NCI-H128 (cell line): ENCODE measurements around the gene ZNF365.
"Not testable (repeated sequence)": the region's sequence is repeated elsewhere in the genome, so short reads cannot be mapped to it uniquely, and the experiment has no call there.

Source experiments
- DNase-seq: peaks from one replicate; lab custom pipeline; 2025; ENCODE audit not compliant: unreplicated experiment; lab: John Stamatoyannopoulos, UW

The ZNF365 gene

GRCh38 chr10:62376071-62377025, 2.2 kb downstream of the ZNF365 start:
- no peak for DNase-seq

GRCh38 chr10:62377026-62377415, 2.9 kb downstream of the ZNF365 start:
- no peak for DNase-seq

GRCh38 chr10:62377966-62378365, 3.8 kb downstream of the ZNF365 start:
- DNase-seq: no peak

GRCh38 chr10:62378877-62379276, 4.7 kb downstream of the ZNF365 start:
- DNase-seq: not testable (repeated sequence)

GRCh38 chr10:62379394-62379793, 5.2 kb downstream of the ZNF365 start:
- DNase-seq: no peak

- no peak for DNase-seq
These were observed 5.8 kb downstream of the ZNF365 start for GRCh38 chr10:62380016-62380415.

GRCh38 chr10:62381385-62382102, 7.4 kb downstream of the ZNF365 start:
- DNase-seq: no peak

GRCh38 chr10:62382831-62383230, 8.7 kb downstream of the ZNF365 start:
- DNase-seq: no peak

- DNase-seq: no peak
These were observed 9.9 kb downstream of the ZNF365 start for GRCh38 chr10:62384057-62384446.

- DNase-seq: no peak
These were observed 10.4 kb downstream of the ZNF365 start for GRCh38 chr10:62384447-62385081.

GRCh38 chr10:62386356-62387320, 12.5 kb downstream of the ZNF365 start:
- no peak for DNase-seq

GRCh38 chr10:62388328-62388727, 14.2 kb downstream of the ZNF365 start:
- no peak for DNase-seq

- DNase-seq: no peak
These were observed 16.5 kb downstream of the ZNF365 start for GRCh38 chr10:62390497-62391176.

GRCh38 chr10:62393237-62393636, 19.1 kb downstream of the ZNF365 start:
- no peak for DNase-seq

- DNase-seq: no peak
These were observed 20.4 kb downstream of the ZNF365 start for GRCh38 chr10:62394556-62395018.

- DNase-seq: no peak
These were observed 21.7 kb downstream of the ZNF365 start for GRCh38 chr10:62395892-62396291.

- DNase-seq: no peak
These were observed 22.7 kb downstream of the ZNF365 start for GRCh38 chr10:62396864-62397263.

GRCh38 chr10:62399211-62399610, 25.0 kb downstream of the ZNF365 start:
- DNase-seq: no peak

GRCh38 chr10:62402508-62402907, 28.3 kb downstream of the ZNF365 start:
- DNase-seq: no peak

- DNase-seq: not testable (repeated sequence)
These were observed 36.4 kb downstream of the ZNF365 start for GRCh38 chr10:62410528-62410927.
